AG09319 (cell line): ENCODE measurements around the gene WDR36.
"Not testable (repeated sequence)": the region's sequence is repeated elsewhere in the genome, so short reads cannot be mapped to it uniquely, and the experiment has no call there.

ENCODE experiments used
- DNase-seq: peaks from one replicate; pipeline ENCODE4 v3.0.0-alpha.2; 2010; ENCODE audit warnings: low read depth; ENCODE audit errors: extremely low read depth
- TF ChIP-seq, protein P1 (sequence below): IDR thresholded peaks from 2 replicates; pipeline ENCODE4 v1.5.1; 2011; ENCODE audit warnings: low read depth, mild to moderate bottlenecking, inconsistent platforms, low read length, moderate library complexity

Gene WDR36

DNA sequence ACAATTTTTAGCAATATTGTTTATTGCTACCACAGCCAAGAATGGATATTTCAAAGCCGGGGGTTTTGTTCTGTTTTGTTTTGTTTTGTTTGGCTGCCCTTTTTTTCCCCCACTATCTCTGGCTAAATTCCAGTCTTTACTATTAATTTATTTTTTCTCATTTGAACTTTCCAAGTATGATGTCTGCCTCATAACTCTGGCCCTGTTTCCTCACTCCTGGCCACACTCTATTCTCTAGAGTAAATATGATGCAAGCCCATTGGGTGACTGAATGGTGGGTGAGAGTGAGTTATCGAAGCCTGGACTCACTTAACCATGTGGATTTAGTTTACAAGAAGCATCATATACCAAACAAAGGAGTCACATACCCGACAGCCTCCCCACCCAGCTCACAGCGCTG lies 41.9 kb downstream of the WDR36 start:
- TF ChIP-seq, protein P1, sequence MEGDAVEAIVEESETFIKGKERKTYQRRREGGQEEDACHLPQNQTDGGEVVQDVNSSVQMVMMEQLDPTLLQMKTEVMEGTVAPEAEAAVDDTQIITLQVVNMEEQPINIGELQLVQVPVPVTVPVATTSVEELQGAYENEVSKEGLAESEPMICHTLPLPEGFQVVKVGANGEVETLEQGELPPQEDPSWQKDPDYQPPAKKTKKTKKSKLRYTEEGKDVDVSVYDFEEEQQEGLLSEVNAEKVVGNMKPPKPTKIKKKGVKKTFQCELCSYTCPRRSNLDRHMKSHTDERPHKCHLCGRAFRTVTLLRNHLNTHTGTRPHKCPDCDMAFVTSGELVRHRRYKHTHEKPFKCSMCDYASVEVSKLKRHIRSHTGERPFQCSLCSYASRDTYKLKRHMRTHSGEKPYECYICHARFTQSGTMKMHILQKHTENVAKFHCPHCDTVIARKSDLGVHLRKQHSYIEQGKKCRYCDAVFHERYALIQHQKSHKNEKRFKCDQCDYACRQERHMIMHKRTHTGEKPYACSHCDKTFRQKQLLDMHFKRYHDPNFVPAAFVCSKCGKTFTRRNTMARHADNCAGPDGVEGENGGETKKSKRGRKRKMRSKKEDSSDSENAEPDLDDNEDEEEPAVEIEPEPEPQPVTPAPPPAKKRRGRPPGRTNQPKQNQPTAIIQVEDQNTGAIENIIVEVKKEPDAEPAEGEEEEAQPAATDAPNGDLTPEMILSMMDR: no peak
- peak; percentile 39 for DNase-seq

- TF ChIP-seq, protein P1: no peak
- no peak for DNase-seq
These were observed 42.7 kb downstream of the WDR36 start for GRCh38 chr5:111134864-111135263.

GRCh38 chr5:111135363-111135762 lies 43.2 kb downstream of the WDR36 start:
- TF ChIP-seq, protein P1: no peak
- no peak for DNase-seq

DNA sequence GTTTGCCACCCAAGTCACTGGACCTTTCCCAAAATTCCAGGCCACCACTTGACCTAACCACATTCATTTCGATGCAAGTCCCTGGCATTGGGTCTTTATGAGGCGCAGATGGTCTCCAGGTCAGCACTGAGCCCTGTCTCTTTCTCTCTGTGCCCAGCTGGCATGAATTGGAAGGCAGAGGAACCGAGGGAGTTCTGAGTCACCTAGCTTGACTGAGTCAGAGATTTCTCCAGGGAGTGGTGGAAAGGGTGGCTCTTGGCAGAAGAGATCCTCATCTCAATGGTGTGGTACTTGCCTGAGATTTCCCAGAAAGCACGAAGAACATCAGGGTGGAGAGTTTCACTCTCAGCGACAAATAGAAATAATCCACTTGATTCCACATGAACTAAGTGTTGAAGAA lies 43.8 kb downstream of the WDR36 start:
- TF ChIP-seq, protein P1: no peak
- no peak for DNase-seq

DNA sequence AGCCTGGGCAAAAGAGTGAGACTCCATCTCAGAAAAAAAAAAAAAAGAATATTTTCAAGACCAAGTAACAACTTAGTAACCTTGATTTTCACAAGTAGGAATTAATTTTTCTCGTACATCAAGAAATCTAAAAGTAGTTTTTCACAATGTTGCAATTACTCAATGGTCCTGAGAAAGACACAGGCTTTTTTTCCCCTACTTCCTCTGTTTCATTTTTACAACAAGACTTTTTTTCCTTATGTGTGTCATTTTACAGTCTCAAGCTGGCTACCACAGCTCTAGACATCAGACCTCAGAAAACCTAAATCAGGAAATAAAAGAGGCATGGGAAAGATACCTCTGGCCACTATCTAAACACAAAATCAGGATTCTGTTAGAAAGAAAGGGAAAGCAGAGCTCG lies 45.9 kb downstream of the WDR36 start:
- no peak for DNase-seq
- TF ChIP-seq, protein P1: no peak

GRCh38 chr5:111141471-111141870 lies 49.3 kb downstream of the WDR36 start:
- not testable (repeated sequence) for DNase-seq

DNA sequence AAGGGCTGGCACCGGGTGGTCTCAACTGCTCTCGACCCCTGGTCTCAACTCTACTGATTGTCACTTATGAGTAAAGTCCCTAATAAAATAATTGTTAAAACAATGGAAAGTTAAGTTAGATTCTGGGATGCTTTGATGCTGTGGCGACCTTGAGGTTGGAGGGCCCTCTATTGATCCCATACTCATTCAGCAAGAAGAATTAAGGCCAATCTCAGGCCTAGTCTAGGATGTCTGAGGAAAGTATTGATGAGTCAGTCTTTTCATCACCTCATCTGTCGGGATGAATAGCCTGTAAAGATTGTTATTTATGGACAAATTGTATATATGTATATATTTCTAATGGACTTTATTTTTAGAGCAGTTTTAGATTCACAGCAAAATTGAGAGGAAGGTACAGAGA lies 50.8 kb downstream of the WDR36 start:
- no peak for DNase-seq
- TF ChIP-seq, protein P1: peak; percentile 10

- peak; percentile 81 for DNase-seq
- TF ChIP-seq, protein P1: no peak
These were observed 51.8 kb downstream of the WDR36 start for GRCh38 chr5:111143910-111144309.
